CMK (cell line): ENCODE measurements around the gene ABCG8.

ENCODE experiments used
- DNase-seq: peaks from one replicate; pipeline ENCODE4 v3.0.0-alpha.2; 2010; ENCODE audit warnings: low read depth

The ABCG8 gene

GRCh38 chr2:43924463-43924862, 85.7 kb downstream of the ABCG8 start:
- DNase-seq = no peak

GRCh38 chr2:43925431-43925830, 86.7 kb downstream of the ABCG8 start:
- DNase-seq = no peak

- no peak for DNase-seq
Observed at GRCh38 chr2:43927442-43927841, 88.7 kb downstream of the ABCG8 start.

GRCh38 chr2:43931293-43931692, 92.5 kb downstream of the ABCG8 start:
- no peak for DNase-seq
